Tibial artery (tissue), 4 donors: ENCODE results near the gene TMEM272.
A peak's percentile ranks its signal among the peaks of the same experiment; 100 is the strongest.

Experiments
- DNase-seq, 2 donors: peaks; one replicate each; pipeline ENCODE4 v3.0.0-alpha.2; 2019
- H3K27ac ChIP-seq, 2 donors: fragments of 200-600 bp; sonication (generic) in 1 of 2; 1 replicate in 1 of 2; 2 replicates in 1 of 2; pipeline ENCODE4 v1.5.1; 2018 to 2019; ENCODE audit warnings: mild to moderate bottlenecking in 1 of 2
- H3K27me3 ChIP-seq, 2 donors: fragments of 200-600 bp; sonication (generic) in 1 of 2; one replicate each; pipeline versions ENCODE4 v1.5.1 to v1.6.0; 2016 to 2019
- H3K36me3 ChIP-seq, 3 donors: fragments of 200-600 bp; sonication (generic) in 2 of 3; one replicate each; pipeline ENCODE4 v1.5.1; 2016 to 2019; ENCODE audit warnings: mild to moderate bottlenecking in 2 of 3
- H3K4me1 ChIP-seq, 4 donors: fragments of 200-600 bp; sonication (generic) in 2 of 4; 1 replicate in 3 of 4; 2 replicates in 1 of 4; pipeline ENCODE4 v1.5.1; 2016 to 2019
- H3K4me3 ChIP-seq, 2 donors: fragments of 200-600 bp; sonication (generic) in 1 of 2; 1 replicate in 1 of 2; 2 replicates in 1 of 2; pipeline ENCODE4 v1.5.1; 2018 to 2019; ENCODE audit warnings: mild to moderate bottlenecking in 2 of 2
- H3K9me3 ChIP-seq, 3 donors: fragments of 200-600 bp; sonication (generic) in 1 of 3; one replicate each; pipeline ENCODE4 v1.5.1; 2016 to 2019
- CTCF ChIP-seq, 2 experiments: fragments of 200-600 bp in 1 of 2; fragments of 450-650 bp in 1 of 2; IDR thresholded peaks; one replicate each; pipeline ENCODE4 v1.5.1; 2017 to 2019; ENCODE audit warnings: antibody characterized with exemption in 2 of 2, mild to moderate bottlenecking in 1 of 2, moderate library complexity in 1 of 2
- intact Hi-C: fragments of 100-400 bp; cut with DNase I; formaldehyde crosslinking; loops from one replicate; pipeline ENCODE4 v1.15.0; 2023; ENCODE audit warnings: low total_unique reads

TMEM272 gene

DNA sequence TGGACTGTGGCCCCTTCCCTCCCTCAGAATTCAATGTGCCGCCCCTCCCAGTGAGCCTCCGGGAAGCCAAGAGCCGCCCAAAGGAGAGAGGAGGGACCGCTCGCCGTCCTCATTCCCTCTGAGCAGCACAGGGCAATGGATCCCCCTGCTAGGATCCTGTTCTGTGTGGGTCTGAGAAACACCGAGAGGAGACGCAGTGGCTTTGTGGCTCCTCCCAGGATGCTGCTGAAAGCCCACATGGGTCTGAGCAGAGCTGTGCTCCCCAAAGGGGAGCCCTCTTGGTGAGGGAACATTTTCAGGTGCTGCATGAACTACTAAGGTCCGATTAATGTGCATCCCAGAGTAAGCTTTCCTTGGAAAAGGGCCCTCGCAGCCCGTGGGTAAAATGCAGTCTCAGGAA is 71.5 kb downstream of the TMEM272 start:
- peaks cover 0 to 33% (median 27%) of the 10 kb centered on the region in 4 donors for H3K4me1 ChIP-seq
- intact Hi-C loops: no loop called here
- no peak overlapping the region for H3K27ac ChIP-seq
- no peak for TF ChIP-seq CTCF (IDR thresholded peaks at IDR 0.05)
- peaks cover 0 to 12% (median 4%) of the 10 kb centered on the region in 3 donors for H3K36me3 ChIP-seq
- no peak for DNase-seq
- no peaks in the 10 kb centered on the region for H3K9me3 ChIP-seq
- H3K27me3 ChIP-seq: no peaks in the 10 kb centered on the region
- no peak overlapping the region for H3K4me3 ChIP-seq

- no peak for DNase-seq
- Histone ChIP-seq H3K36me3 (peaks cover 0 to 12% (median 8%) of the 10 kb centered on the region in 3 donors), H3K27ac (no peak overlapping the region), H3K9me3 (no peaks in the 10 kb centered on the region), H3K4me3 (no peak overlapping the region), H3K4me1 (peaks cover 0 to 33% (median 28%) of the 10 kb centered on the region in 4 donors), H3K27me3 (no peaks in the 10 kb centered on the region)
- TF ChIP-seq CTCF (IDR thresholded peaks at IDR 0.05): no peak
- intact Hi-C loops: no loop called here
These were observed 72.2 kb downstream of the TMEM272 start for GRCh38 chr13:51772781-51773180.

DNA sequence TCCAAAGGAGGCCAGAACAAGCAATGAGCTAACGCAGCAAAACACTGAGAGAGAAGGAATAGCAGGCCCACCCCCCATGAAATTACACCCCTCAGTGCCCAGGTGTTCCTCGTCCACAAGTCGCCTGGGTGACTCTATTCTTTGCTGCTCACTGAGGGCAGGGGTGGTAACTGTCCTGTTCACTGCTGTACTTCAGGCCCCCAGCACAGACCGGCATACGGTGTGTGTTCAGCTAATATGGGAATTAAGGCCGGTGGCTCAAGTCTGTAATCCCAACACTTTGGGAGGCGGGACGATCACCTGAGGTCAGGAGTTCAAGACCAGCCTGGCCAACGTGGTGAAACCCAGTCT is 72.9 kb downstream of the TMEM272 start:
- no peak overlapping the region for H3K4me3 ChIP-seq
- peak overlapping the region; percentile 87 to 89 for H3K27ac ChIP-seq

DNA sequence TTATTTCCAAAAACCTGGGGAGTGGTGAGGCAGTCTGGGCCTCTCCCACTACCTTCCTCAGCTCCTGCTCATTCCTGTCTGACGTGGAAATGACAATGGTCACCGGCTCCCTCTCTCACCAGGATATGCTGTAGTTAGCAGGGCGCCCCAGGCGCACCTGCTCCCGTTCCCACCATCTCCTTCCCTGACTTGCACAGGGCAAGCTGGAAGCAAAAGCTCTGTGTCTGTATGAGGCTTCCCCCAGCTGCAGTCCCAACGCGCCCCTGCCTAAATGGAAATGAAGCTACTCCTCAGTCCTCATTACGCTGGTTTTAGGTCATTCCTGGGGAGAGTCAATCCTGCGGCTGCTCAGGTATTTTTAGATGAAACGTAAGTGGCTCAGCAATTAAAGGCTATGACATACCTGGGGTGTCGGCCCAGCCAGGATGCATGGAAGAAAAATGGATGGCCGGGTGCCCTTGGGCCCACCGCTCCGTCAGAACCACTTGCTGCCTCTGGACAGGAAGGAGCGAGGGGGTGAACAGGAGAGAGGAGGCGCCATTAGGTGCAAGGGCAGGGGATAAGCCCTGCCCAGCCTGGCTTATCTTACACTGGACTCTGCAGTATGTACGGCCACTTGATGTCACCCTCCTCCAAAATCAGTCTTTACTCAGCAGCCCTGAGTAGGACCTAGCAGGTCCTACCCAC is 73.4 kb downstream of the TMEM272 start:
- H3K27me3 ChIP-seq: no peaks in the 10 kb centered on the region
- peaks cover 0 to 33% (median 28%) of the 10 kb centered on the region in 4 donors for H3K4me1 ChIP-seq
- no peak for TF ChIP-seq CTCF (IDR thresholded peaks at IDR 0.05)
- H3K36me3 ChIP-seq: peaks cover 0 to 19% (median 11%) of the 10 kb centered on the region in 3 donors
- intact Hi-C loops: no loop called here
- no peak for DNase-seq
- H3K9me3 ChIP-seq: no peaks in the 10 kb centered on the region
- H3K27ac ChIP-seq: peak overlapping the region; percentile 87 to 89
- H3K4me3 ChIP-seq: no peak overlapping the region

More for the DNA sequence above, 72.9 kb downstream of the TMEM272 start:
- intact Hi-C loops: no loop called here
- Histone ChIP-seq H3K27me3 (no peaks in the 10 kb centered on the region), H3K36me3 (peaks cover 0 to 14% (median 11%) of the 10 kb centered on the region in 3 donors), H3K4me1 (peaks cover 0 to 33% (median 28%) of the 10 kb centered on the region in 4 donors), H3K9me3 (no peaks in the 10 kb centered on the region)
- no peak for DNase-seq
- TF ChIP-seq CTCF (IDR thresholded peaks at IDR 0.05): no peak

DNA sequence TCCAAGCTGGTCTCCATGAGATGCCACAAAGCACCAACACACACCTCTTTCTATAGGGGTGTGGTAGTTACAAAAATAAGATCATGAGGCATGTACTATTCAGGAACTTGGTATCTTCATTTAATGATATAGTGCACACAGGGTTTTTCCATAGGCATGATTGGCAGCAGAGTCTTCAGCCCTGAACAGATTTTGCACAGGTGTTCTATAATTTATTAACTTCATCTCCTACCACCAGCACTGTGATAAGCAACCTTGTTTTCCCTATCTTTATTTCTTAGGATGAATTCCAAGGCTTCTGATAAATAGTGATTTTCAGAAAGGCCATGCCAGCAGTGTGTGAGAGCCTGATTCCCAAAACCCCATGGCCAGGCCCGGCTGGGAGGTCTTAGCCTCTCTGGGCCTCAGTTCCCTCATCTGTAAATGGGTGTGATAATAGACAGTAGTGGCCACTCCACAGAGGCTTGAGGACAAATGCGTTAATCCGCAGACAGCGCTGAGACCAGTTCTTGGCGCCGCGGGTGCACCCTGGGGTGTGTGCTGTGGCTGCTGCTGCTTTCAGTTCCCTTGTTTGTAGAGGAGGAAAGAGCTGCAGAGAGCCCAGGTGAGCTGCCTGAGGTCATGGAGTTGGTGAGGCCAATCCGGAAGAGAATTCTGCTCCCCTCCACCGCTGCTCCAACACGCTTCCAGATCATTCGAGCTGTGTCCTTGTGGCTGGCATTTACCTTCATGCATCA is 74.1 kb downstream of the TMEM272 start:
- peaks cover 0 to 25% (median 11%) of the 10 kb centered on the region in 3 donors for H3K36me3 ChIP-seq
- no peak for TF ChIP-seq CTCF (IDR thresholded peaks at IDR 0.05)
- H3K27ac ChIP-seq: peak overlapping the region; percentile 87 to 89
- no peak for DNase-seq
- no peak overlapping the region for H3K4me3 ChIP-seq
- intact Hi-C loops: no loop called here
- H3K27me3 ChIP-seq: no peaks in the 10 kb centered on the region
- peaks cover 0 to 33% (median 28%) of the 10 kb centered on the region in 4 donors for H3K4me1 ChIP-seq
- H3K9me3 ChIP-seq: no peaks in the 10 kb centered on the region
